ENCODE results near the gene LNPK.
"Not testable (repeated sequence)": the region's sequence is repeated elsewhere in the genome, so short reads cannot be mapped to it uniquely, and the experiment has no call there.

- TF ChIP-seq TAF1, POLR2A, POLR2AphosphoS5, SPI1 (IDR thresholded peaks at IDR 0.05; ENCODE audit: low read depth, low read length): not testable (repeated sequence)
Measured at GRCh38 chr2:175987126-175987525, 14.9 kb downstream of the LNPK start.
